ENCODE results near the gene PPP4R2. TPM values are rescaled to one million over a fixed set of nuclear protein-coding genes. Genes with fewer than 3 reads are reported as not detected.
"Not testable (repeated sequence)": the region's sequence is repeated elsewhere in the genome, so short reads cannot be mapped to it uniquely, and the experiment has no call there.

The PPP4R2 gene
- total RNA-seq, 1 donor from 2014 or later, result 49.1 TPM

DNA sequence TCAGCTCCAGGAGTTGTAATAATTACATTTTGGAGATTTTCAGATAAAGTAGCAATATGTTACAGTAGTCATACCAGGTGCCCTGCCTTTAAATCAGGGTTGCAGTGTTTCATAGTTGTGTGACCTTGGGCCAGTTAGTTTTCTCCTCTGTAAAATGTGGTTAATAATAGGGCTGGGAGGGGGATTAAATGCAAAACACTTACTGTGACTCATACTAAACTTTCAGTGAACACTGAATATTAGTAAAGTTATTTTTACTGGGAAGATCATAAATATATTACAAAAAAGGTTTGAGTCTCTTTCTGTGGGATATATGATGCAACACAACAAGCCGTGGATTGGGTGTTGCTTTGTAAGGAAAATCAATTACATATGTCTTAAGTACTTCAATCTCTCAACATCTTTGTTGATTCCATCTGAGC lies 63.7 kb downstream of the PPP4R2 start:
- no peaks in the 10 kb centered on the region for H3K9me3 ChIP-seq (ENCODE audit: control insufficient read depth in 3 of 3, low read length in 3 of 3)
- no peak overlapping the region for H3K9ac ChIP-seq (ENCODE audit: low read depth in 1 of 3, low read length in 3 of 3)
- peaks cover 5 to 25% (median 15%) of the 10 kb centered on the region in 3 donors for H3K36me3 ChIP-seq (ENCODE audit: control insufficient read depth in 3 of 3, insufficient read depth in 3 of 3, low read length in 3 of 3)
- peaks cover 0 to 2% (median 0%) of the 10 kb centered on the region in 3 donors for H3K4me1 ChIP-seq (ENCODE audit: control insufficient read depth in 3 of 3, insufficient read depth in 3 of 3, low read length in 3 of 3)
- no peak overlapping the region for H3K4me3 ChIP-seq (ENCODE audit: low read length in 3 of 3)
- H3K27me3 ChIP-seq (ENCODE audit: control insufficient read depth in 3 of 3, insufficient read depth in 3 of 3, low read length in 3 of 3), result no peaks in the 10 kb centered on the region
- H3K27ac ChIP-seq (ENCODE audit: low read depth, low read length), result no peak overlapping the region

GRCh38 chr3:73061416-73061815 lies 64.8 kb downstream of the PPP4R2 start, which contains the start of gene EBLN2:
TSS of gene EBLN2 (plus strand) at chr3:73061659. CDS start at chr3:73062082, 423 bp downstream.
- no peak within 1 kb of the TSS for H3K4me3 ChIP-seq (ENCODE audit: low read length in 3 of 3)
- no peaks in the 10 kb centered on the region for H3K4me1 ChIP-seq (ENCODE audit: control insufficient read depth in 3 of 3, insufficient read depth in 3 of 3, low read length in 3 of 3)
- H3K27ac ChIP-seq (ENCODE audit: low read depth, low read length), result no peak within 1 kb of the TSS
- no peak within 1 kb of the TSS for H3K9ac ChIP-seq (ENCODE audit: low read depth in 1 of 3, low read length in 3 of 3)
- no peaks in the 10 kb centered on the region for H3K9me3 ChIP-seq (ENCODE audit: control insufficient read depth in 3 of 3, low read length in 3 of 3)
- peaks cover 5 to 27% (median 15%) of the 10 kb centered on the region in 3 donors for H3K36me3 ChIP-seq (ENCODE audit: control insufficient read depth in 3 of 3, insufficient read depth in 3 of 3, low read length in 3 of 3)
- no peaks in the 10 kb centered on the region for H3K27me3 ChIP-seq (ENCODE audit: control insufficient read depth in 3 of 3, insufficient read depth in 3 of 3, low read length in 3 of 3)

GRCh38 chr3:73066243-73066642 lies 69.6 kb downstream of the PPP4R2 start:
- peaks cover 5 to 23% (median 15%) of the 10 kb centered on the region in 3 donors for H3K36me3 ChIP-seq (ENCODE audit: control insufficient read depth in 3 of 3, insufficient read depth in 3 of 3, low read length in 3 of 3)
- H3K27ac ChIP-seq (ENCODE audit: low read depth, low read length); H3K27me3 ChIP-seq (ENCODE audit: control insufficient read depth in 3 of 3, insufficient read depth in 3 of 3, low read length in 3 of 3); H3K4me3 ChIP-seq (ENCODE audit: low read length in 3 of 3); H3K9ac ChIP-seq (ENCODE audit: low read depth in 1 of 3, low read length in 3 of 3); H3K9me3 ChIP-seq (ENCODE audit: control insufficient read depth in 3 of 3, low read length in 3 of 3); H3K4me1 ChIP-seq (ENCODE audit: control insufficient read depth in 3 of 3, insufficient read depth in 3 of 3, low read length in 3 of 3): not testable (repeated sequence)

DNA sequence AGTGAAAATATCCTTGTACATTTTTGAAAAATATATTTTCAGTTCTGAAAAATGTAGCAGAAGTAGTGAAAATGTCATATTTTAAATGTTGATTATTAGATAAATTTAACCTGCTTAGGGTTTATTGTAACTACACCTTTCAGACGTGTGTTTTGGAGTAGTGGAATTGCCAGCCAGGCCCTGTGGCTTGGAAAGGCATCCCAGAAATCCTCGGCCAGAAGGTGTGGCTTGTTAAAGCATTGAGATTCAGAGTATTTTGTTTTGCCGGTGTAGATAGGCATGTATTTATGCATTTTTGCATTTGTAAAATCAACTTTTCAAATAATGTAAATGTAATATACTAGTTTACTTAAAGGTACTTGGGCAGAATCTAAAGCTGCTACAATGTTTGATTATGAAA lies 71.8 kb downstream of the PPP4R2 start:
- Histone ChIP-seq H3K36me3 (ENCODE audit: control insufficient read depth in 3 of 3, insufficient read depth in 3 of 3, low read length in 3 of 3) (peaks cover 0 to 10% (median 4%) of the 10 kb centered on the region in 3 donors), H3K27me3 (ENCODE audit: control insufficient read depth in 3 of 3, insufficient read depth in 3 of 3, low read length in 3 of 3) (no peaks in the 10 kb centered on the region), H3K27ac (ENCODE audit: low read depth, low read length) (no peak overlapping the region), H3K4me3 (ENCODE audit: low read length in 3 of 3) (no peak overlapping the region), H3K9me3 (ENCODE audit: control insufficient read depth in 3 of 3, low read length in 3 of 3) (no peaks in the 10 kb centered on the region), H3K4me1 (ENCODE audit: control insufficient read depth in 3 of 3, insufficient read depth in 3 of 3, low read length in 3 of 3) (peaks cover under 1 to 7% (median 3%) of the 10 kb centered on the region in 3 donors), H3K9ac (ENCODE audit: low read depth in 1 of 3, low read length in 3 of 3) (no peak overlapping the region)

GRCh38 chr3:73069187-73069586 lies 72.6 kb downstream of the PPP4R2 start:
- H3K9ac ChIP-seq (ENCODE audit: low read depth in 1 of 3, low read length in 3 of 3), result no peak overlapping the region
- no peaks in the 10 kb centered on the region for H3K27me3 ChIP-seq (ENCODE audit: control insufficient read depth in 3 of 3, insufficient read depth in 3 of 3, low read length in 3 of 3)
- no peak overlapping the region for H3K4me3 ChIP-seq (ENCODE audit: low read length in 3 of 3)
- H3K4me1 ChIP-seq (ENCODE audit: control insufficient read depth in 3 of 3, insufficient read depth in 3 of 3, low read length in 3 of 3), result peaks cover 3 to 7% (median 6%) of the 10 kb centered on the region in 3 donors
- H3K36me3 ChIP-seq (ENCODE audit: control insufficient read depth in 3 of 3, insufficient read depth in 3 of 3, low read length in 3 of 3), result peaks cover 0 to 10% (median 1%) of the 10 kb centered on the region in 3 donors
- no peaks in the 10 kb centered on the region for H3K9me3 ChIP-seq (ENCODE audit: control insufficient read depth in 3 of 3, low read length in 3 of 3)
- no peak overlapping the region for H3K27ac ChIP-seq (ENCODE audit: low read depth, low read length)

DNA sequence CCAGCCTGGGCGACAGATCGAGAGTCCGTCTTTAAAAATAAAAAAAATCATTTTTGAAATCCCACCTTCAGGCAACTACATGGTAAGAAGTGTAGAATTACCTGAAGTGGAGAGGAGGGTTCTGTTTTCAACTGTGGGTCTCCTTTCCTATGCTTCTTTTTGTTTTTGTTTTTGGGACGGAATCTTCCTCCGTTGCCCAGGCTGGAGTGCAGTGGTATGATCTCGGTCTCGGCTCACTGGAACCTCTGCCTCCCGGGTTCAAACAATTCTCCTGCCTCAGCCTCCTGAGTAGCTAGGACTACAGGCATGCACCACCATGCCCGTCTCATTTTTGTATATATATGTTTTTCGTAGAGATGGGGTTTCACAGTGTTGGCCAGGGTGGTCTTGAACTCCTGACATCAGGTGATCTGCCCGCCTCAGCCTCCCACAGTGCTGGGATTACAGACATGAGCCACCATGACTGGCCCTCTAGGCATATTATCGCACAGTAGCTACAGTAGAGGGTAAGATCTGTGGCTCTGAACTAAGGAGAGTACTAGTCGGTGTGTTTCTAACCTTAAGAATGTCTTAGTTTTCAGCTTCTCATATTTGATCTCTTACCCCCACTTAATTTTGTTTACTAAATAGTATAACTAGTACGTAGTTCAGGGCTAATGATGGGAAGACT lies 73.3 kb downstream of the PPP4R2 start:
- Histone ChIP-seq H3K36me3 (ENCODE audit: control insufficient read depth in 3 of 3, insufficient read depth in 3 of 3, low read length in 3 of 3) (peaks cover 0 to 6% (median 0%) of the 10 kb centered on the region in 3 donors), H3K4me3 (ENCODE audit: low read length in 3 of 3) (no peak overlapping the region), H3K4me1 (ENCODE audit: control insufficient read depth in 3 of 3, insufficient read depth in 3 of 3, low read length in 3 of 3) (peaks cover 3 to 7% (median 6%) of the 10 kb centered on the region in 3 donors), H3K27me3 (ENCODE audit: control insufficient read depth in 3 of 3, insufficient read depth in 3 of 3, low read length in 3 of 3) (no peaks in the 10 kb centered on the region), H3K9ac (ENCODE audit: low read depth in 1 of 3, low read length in 3 of 3) (no peak overlapping the region), H3K9me3 (ENCODE audit: control insufficient read depth in 3 of 3, low read length in 3 of 3) (no peaks in the 10 kb centered on the region), H3K27ac (ENCODE audit: low read depth, low read length) (no peak overlapping the region)

DNA sequence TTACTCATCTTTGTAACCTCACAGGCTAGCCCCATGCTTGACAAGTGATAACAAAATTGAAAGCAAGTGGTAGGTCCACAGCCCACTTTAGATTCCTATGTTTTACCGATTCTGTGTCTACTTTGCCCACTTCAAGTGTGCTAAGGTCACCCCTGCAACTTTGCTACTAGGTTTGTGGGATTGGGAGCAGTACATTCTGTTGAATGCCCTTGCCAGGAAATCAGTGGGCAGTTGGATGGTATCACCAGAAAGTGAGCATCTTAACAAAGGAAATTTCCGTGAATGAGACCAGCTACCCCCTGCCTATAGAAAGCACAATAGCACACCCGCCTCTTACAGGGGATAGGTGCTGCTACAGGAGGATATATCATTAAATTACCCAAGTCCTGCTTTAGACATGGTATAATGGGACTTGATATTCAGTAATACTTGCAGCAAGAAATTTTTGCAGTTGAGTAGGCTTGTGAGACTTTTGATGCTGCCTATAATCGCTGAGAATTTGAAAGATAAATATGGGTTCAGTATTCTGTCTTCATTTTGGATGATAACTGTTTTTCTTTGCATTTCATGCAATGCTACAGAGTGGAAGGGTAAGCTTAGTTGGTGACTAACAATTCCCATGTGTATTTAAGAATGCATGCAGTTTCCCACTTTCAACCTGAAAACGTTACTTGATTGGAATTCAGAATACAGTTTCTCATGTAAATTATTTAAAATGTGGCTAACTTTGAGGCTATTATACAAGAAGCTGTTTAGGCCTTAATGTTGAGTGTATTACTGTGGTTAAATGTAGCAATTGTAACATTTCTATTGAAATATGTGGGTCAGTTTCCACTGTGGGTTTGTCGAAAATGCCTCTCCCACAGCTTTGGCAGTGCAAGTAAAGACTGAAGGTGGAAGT lies 74.3 kb downstream of the PPP4R2 start:
- no peaks in the 10 kb centered on the region for H3K27me3 ChIP-seq (ENCODE audit: control insufficient read depth in 3 of 3, insufficient read depth in 3 of 3, low read length in 3 of 3)
- no peak overlapping the region for H3K4me3 ChIP-seq (ENCODE audit: low read length in 3 of 3)
- H3K27ac ChIP-seq (ENCODE audit: low read depth, low read length), result no peak overlapping the region
- no peak overlapping the region for H3K9ac ChIP-seq (ENCODE audit: low read depth in 1 of 3, low read length in 3 of 3)
- no peaks in the 10 kb centered on the region for H3K9me3 ChIP-seq (ENCODE audit: control insufficient read depth in 3 of 3, low read length in 3 of 3)
- peaks cover 3 to 7% (median 6%) of the 10 kb centered on the region in 3 donors for H3K4me1 ChIP-seq (ENCODE audit: control insufficient read depth in 3 of 3, insufficient read depth in 3 of 3, low read length in 3 of 3)
- no peaks in the 10 kb centered on the region for H3K36me3 ChIP-seq (ENCODE audit: control insufficient read depth in 3 of 3, insufficient read depth in 3 of 3, low read length in 3 of 3)

- Histone ChIP-seq H3K36me3 (ENCODE audit: control insufficient read depth in 3 of 3, insufficient read depth in 3 of 3, low read length in 3 of 3) (no peaks in the 10 kb centered on the region), H3K9ac (ENCODE audit: low read depth in 1 of 3, low read length in 3 of 3) (no peak overlapping the region)
Measured at GRCh38 chr3:73071952-73072351, 75.3 kb downstream of the PPP4R2 start.

DNA sequence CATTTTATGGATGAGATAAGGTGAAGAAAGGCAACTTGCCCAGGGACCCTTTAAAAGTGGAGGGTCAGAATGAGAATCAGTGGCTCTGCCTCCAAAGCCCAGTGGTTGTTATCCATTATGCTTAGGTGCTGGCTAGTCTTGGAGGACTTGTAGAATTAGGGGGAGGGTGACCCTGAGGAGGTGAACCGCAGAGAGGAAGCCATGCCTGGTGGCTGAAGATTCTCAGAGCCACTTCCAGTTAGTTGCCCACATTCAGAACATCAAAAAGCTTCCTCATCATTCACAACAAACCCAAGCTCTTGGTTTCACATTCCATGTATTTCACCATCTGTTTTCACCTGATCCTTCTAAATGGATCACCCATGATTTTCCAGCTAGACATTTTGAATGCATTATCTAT lies 76.0 kb downstream of the PPP4R2 start:
- H3K36me3 ChIP-seq (ENCODE audit: control insufficient read depth in 3 of 3, insufficient read depth in 3 of 3, low read length in 3 of 3), result no peaks in the 10 kb centered on the region
- no peaks in the 10 kb centered on the region for H3K9me3 ChIP-seq (ENCODE audit: control insufficient read depth in 3 of 3, low read length in 3 of 3)
- H3K4me3 ChIP-seq (ENCODE audit: low read length in 3 of 3), result no peak overlapping the region
- H3K27ac ChIP-seq (ENCODE audit: low read depth, low read length), result no peak overlapping the region
- peaks cover 3 to 7% (median 6%) of the 10 kb centered on the region in 3 donors for H3K4me1 ChIP-seq (ENCODE audit: control insufficient read depth in 3 of 3, insufficient read depth in 3 of 3, low read length in 3 of 3)
- no peak overlapping the region for H3K9ac ChIP-seq (ENCODE audit: low read depth in 1 of 3, low read length in 3 of 3)
- H3K27me3 ChIP-seq (ENCODE audit: control insufficient read depth in 3 of 3, insufficient read depth in 3 of 3, low read length in 3 of 3), result no peaks in the 10 kb centered on the region

More at GRCh38 chr3:73071952-73072351, 75.3 kb downstream of the PPP4R2 start:
- Histone ChIP-seq H3K4me3 (ENCODE audit: low read length in 3 of 3) (no peak overlapping the region), H3K9me3 (ENCODE audit: control insufficient read depth in 3 of 3, low read length in 3 of 3) (no peaks in the 10 kb centered on the region), H3K27me3 (ENCODE audit: control insufficient read depth in 3 of 3, insufficient read depth in 3 of 3, low read length in 3 of 3) (no peaks in the 10 kb centered on the region), H3K4me1 (ENCODE audit: control insufficient read depth in 3 of 3, insufficient read depth in 3 of 3, low read length in 3 of 3) (peaks cover 3 to 7% (median 6%) of the 10 kb centered on the region in 3 donors), H3K27ac (ENCODE audit: low read depth, low read length) (no peak overlapping the region)

Data from skeletal muscle tissue (tissue), 4 donors.